ENCODE measurements around the gene CALHM6. TPM values are rescaled to one million over a fixed set of nuclear protein-coding genes. Genes with fewer than 3 reads are reported as not detected.

Gene CALHM6
- total and polyA plus RNA-seq, 10 of the 15 experiments (the other 5 are each of a cell fraction or from before 2014, with no cell fraction given): 0.15 to 3.4 (median 1.3) TPM

- no peak for TF ChIP-seq NR2C2 (IDR thresholded peaks at IDR 0.05; ENCODE audit: borderline replicate concordance, control insufficient read depth, insufficient read length, low read depth)
- TF ChIP-seq CEBPZ (IDR thresholded peaks at IDR 0.05; ENCODE audit: low read depth, low read length): no peak
- TF ChIP-seq HCFC1 (IDR thresholded peaks at IDR 0.05; ENCODE audit: low read length): no peak
- TF ChIP-seq SUPT20H (IDR thresholded peaks at IDR 0.05; ENCODE audit: borderline replicate concordance, control insufficient read depth, low read depth, low read length): no peak
- no peak for TF ChIP-seq STAT1 (conservative IDR thresholded peaks at IDR 0.05)
- no peak for TF ChIP-seq ZBTB33 (IDR thresholded peaks at IDR 0.05)
- TF ChIP-seq SRF (IDR thresholded peaks at IDR 0.05; ENCODE audit: low read depth in 2 of 2, low read length in 2 of 2): no peak
- TF ChIP-seq MLLT1 (IDR thresholded peaks at IDR 0.05): no peak
Observed at GRCh38 chr6:116456106-116456505, 5.1 kb upstream of the CALHM6 start (continued).

Measured in GM12878 (cell line).